HG03439 (cell line): Measurements from ENCODE around the gene PADI6.

Source experiments
- ATAC-seq: cut with Tn5 transposase; IDR thresholded peaks from one replicate; pipeline ENCODE4 v1.9.1; 2021; ENCODE audit warnings: mild to moderate bottlenecking, moderate library complexity; ENCODE audit not compliant: unreplicated experiment

Gene PADI6

DNA sequence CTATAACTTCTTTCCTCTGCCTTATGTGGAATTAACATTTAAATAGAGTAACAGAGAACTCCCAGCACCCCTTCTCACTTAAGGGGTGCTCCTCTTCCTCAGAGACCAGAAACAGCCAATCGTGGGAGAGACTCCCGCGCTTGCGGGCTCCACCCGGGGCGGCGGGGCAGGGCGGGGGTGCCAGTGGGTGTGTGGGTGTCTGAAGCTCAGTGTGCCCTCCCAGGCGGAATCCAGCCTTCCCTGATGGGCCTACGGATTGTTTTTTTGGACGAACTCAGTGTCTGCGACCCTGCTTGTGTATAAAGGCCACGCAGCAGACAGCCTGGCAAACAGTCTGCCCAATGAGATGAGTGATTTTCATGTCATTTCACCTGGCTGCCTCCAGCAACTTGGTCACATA, 61.3 kb downstream of the PADI6 start:
- no peak for ATAC-seq

DNA sequence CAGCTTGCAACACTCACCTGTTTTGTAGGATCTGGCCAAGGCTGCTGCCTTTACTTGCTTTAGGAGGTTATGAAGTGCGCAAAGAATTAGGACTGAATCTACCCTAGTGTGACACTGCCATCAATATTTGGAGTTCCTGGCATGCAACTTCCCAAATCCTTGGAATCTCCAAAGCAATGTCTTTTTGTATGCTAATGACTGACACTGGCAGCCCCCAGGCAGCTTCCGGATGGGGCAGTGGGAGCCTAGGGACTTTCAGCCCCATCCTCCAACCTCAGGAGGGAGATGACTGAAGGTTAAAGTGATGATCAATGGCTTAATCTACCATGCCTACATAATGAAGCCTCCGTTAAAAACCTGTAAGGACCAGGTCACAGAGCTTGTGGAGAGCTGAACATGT, 62.0 kb downstream of the PADI6 start:
- no peak for ATAC-seq

DNA sequence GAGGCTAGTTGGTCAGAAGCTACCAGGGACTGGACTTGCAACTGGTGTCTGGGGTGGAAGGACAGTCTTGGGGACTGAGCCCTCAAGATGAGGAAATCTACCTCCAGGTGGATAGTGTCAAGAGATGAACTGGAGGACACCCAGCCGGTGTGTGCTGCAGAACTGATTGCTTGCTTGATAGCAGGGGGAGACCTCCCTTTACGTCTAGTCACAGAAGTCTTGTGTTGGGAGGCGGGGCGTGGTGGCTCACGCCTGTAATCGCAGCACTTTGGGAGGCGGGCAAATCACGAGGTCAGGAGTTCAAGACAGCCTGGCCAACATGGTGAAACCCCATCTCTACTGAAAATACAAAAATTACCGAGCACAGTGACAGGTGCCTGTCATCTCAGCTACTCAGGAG, 62.6 kb downstream of the PADI6 start:
- ATAC-seq, result no peak

DNA sequence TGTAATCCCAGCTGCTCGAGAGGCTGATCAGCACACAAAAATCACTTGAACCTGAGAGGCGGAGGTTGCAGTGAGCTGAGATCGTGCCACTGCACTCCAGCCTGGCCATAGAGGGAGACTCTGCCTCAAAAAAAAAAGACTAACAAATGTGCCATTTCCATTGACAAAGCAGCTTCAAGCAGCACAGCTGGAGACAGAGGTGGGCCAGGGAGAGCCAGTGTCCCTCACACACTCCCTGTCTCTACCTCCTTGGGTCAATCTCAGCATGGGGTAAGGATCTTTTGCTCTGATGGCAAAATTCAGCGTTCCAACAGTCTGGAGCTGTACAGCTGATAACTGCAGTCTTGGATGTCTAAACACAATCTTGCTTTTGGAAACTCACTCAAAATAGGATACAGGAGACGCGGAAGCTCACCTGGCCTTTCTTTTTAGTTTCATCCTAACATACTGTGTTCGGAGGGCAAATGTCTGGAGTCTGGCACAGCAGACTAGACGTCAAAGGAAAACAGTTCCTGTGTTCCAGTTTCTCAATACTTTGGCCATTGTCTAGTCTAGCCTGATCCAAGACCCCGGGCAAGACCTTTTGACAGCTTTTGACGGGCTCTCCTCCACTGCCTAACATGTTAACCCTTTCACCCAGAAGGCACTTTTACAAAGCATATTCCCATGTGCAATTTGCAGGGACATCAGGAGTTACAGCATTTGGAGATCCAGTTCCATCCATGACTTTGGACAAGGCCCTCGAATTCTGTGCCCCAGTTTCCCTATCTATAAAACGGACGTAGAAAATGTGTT, 64.6 kb downstream of the PADI6 start:
- ATAC-seq, result no peak

DNA sequence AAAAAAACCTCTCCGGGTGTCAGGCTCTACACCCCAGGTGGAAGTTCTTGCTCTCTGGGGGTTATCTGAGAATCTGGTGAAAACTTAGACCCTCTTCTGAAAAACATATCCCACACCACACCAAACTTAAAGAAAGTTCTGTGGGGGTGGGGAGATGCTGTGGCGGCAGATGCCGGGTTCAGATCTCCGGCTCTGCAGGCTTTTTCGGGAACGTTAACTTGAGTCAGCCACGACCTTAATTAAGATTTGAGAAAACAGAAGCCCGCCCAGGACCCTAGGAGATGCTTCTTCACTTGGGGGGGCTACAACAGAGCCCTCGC, 65.2 kb downstream of the PADI6 start:
- no peak for ATAC-seq

DNA sequence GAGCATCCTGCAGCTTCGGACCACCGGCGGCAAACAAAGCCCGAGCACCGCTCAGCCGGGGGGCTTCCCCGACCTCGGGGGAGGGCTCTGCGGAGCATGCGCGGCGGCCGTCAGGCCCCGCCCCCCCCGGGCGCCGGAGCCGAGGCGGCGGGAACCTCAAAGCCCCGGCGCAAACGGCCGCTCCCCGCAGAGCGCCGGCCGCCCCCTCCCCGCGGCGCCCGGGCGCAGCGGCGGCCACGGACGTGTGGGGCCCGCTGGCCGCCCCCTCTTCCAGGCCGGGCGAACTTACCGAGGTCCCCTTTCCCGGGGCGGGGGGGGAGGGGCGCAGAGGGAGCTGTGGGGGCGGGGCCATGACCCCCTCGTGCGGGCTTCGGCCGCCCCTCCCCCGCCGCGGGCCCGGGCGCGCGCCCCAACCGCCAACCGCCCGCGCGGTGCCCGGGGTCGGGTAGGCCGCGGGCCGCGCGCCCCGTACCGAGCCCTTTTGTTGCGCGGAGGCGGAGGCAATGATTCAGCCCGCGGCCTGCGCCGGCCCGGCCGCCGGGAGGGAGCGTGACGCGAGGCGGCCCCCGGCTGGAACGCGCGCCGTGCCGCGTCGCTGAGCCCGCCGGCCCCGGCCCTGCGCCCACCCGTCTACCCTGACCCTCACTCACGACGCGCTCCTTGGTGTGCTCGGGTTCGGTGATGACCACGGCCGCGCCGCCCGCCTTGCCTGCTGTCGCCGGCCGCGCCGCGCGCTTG, 65.8 kb downstream of the PADI6 start:
- peak; percentile 39 for ATAC-seq

DNA sequence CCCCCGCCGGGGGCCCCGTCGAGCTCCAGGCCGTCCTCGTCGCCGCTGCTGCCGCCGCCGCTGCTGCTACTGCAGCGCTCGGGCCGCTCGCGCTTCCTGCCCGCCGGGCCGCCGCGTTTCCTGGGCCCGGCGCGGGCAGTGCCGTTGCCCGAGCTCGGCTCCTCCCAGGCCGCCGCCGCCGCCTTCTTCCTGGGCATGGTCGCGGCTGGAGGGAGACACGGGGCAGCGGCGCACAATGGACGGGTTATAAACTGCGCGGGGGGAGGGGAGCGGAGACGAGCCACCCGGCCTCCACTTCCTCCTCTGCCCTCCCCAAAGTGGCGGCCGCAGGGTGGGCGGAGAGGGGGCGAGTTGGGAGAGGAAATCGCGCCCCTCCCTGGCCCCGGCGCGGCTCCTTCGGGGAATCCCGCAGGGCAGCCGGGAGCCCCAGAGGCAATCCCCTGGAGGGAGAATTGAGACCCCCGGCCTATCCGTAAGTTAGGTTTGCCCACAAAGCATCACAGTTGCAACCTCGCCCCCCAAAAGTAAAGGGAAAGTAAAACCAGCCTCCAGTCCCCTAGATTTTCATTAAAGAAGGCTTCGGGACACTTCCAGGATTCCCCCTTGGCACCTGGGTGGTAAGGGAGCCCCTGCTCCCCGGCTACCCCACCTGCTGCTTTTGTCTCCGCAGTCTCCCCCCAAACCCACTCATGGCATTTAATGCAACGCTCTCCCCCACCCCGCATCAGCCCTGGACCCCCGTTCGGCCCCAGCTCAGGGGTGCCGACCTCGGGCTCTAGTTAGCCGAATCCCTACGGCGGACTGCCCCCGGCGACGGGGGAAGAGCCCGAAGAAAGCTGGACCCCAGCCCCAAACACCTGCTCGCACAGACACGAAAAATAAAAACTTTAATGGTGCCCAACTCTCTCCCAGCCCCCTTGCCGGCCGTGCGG, 66.6 kb downstream of the PADI6 start:
- ATAC-seq, result peak; percentile 36

DNA sequence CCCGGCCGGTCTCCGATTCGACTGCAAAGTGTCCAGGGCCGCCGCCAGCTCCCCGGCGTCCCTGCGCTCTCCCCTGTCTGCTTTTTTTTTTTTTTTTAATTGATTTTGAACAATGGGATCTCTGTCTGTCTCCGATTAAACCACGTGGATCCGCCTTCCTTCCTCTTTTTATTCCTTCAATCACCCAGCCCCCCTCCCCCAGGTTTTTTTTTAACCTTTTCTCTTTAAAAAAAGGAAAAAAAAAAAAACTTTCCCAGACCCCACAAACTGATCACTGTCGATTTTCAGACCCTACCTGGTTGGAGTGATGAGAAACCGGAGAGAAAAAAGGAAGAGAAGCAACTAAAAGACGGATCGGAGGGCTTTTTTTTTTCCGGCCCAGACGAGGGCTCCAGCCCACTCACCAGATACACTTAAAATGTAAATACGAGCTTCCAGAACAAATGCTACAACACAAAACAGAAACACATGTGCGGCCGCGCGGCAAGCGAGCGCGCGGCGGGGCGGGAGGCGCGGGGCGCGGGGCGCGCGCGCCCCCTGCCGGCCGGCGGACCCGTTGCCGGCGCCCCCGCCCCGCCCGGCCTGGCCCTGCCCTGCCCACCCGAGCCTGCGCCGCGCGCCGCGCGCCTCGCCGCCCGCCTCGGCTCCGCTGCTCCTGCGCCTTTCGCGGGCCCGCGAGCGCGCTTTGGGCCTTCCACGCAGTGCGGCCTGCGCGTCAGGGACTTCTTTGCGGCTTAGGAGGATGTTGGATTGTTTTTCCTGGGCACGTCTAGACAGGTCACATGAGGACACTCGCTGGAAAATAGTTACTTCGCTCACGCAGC, 67.5 kb downstream of the PADI6 start, which contains the start of gene RCC2:
RCC2 (minus strand) TSS at position 428 of the 824 bp plus-strand sequence. CDS start 1,163 bp downstream, outside the sequence.
- peak; percentile 35 for ATAC-seq

DNA sequence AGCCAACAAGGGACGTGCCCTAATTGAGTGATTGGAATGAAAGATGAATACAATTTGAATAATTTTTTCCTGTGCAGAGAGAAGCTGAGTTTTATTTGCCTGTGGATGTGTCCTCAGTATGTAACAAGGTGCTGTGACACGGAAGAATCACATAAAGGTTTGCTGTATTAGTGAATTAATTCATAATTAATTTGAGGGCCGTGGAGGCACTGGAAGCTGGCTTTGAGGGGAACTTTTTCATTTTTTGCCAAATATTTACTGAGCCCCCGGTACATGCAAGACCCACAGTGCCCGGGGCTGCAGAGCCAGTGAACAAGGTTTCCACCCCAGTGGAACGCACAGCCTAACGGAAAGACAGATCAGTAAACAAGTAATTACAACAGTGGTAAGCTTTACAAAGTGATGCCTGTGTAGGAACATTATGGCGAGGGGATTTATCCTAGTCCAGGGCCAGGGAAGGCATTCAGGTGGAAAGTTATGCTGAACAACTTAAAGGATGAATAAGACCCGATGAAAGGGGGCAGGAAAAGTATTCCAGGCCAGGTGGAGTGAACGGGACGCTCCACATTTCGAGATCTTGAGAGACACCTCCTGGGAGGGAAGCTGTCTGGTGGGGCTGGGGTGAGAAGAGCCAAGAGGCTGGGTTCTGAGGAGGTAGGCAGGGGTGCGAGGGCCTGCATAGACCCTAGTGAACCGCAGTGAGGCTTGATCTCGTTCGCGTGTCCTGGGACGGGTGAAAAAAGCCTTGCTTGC, 68.3 kb downstream of the PADI6 start:
- ATAC-seq, result no peak

DNA sequence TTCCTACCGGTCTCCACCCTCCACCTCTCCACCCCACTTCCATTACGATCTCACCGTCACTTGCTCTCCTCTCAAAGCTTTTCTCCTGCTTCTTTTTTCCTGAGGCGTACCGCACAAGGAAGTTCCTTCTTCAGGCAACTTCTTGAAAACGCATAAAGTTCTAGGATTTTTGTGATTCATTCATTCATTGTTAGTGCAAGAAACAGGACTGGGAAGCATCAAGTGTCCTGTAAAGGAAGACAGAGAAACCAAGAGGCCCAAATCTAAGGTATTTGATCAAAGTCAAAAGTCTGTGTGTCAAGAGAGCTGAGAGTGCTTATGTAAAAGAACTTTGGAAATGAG, 68.8 kb downstream of the PADI6 start:
- no peak for ATAC-seq

DNA sequence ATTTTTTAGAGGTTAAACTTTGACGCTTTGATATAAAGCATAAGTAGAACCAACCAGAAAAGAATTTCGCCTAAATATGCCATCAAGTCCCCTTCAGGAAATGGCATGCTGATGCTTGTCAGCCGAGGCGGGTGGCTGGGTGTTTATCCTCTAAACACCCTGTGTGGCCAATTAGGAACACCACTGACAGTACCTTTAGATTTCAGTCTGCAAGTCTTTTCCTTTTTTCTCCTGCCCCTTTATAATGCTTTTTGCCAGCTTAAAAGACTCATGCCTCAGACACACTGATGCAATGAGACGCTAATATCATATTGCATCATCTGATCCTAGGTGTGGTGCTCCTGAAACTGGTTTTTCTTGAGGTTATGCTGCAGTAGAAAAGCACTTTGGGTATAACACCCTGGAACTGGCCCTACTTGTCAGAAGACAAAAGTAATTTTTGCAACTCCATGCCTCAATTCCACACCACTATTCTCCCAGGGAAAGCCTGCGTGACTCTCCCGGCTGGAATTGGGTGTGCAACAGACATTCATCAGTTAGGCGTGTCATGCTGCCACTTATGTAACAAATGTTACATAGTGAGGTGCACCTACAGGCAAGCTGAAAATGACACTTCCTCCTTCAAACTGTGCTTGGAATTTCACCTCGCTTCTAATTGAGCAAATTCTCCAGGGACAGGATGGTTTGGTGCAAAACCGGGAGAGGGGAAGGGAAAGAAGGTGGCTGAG, 69.4 kb downstream of the PADI6 start:
- ATAC-seq, result no peak

DNA sequence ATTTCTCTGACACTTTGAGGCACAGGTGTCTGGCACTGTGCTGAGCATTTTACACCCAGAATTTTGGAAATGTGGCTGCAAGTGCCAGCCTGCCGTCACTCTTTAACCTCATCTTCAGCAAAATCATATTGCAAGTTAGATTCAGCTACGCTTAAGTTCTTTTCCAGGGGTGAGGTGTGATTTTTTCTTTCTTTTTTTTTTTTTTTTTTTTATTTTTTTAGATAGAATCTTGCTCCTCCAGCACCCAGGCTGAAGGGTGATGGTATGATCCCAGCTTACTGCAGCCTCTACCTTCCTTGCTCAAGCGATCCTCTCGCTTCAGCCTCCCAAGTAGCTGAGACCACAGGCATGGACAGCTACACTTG, 70.0 kb downstream of the PADI6 start:
- ATAC-seq, result no peak

DNA sequence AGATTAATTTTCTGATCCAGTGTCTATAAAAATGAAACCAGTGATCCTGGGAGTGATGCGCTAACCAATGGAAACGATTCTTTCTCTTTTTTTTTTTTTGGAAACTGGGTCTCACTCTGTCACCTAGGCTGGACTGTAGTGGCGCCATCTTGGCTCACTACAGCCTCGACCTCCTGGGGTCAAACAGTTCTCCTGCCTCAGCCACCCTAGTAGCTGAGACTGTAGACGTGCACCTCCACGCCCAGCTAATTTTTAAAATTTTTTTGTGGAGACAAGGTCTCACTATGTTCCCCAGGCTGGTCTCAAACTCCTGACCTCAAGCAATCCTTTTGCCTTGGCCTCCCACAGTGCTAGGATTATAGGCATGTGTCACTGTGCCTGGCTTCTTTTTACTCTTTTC, 70.8 kb downstream of the PADI6 start:
- no peak for ATAC-seq

DNA sequence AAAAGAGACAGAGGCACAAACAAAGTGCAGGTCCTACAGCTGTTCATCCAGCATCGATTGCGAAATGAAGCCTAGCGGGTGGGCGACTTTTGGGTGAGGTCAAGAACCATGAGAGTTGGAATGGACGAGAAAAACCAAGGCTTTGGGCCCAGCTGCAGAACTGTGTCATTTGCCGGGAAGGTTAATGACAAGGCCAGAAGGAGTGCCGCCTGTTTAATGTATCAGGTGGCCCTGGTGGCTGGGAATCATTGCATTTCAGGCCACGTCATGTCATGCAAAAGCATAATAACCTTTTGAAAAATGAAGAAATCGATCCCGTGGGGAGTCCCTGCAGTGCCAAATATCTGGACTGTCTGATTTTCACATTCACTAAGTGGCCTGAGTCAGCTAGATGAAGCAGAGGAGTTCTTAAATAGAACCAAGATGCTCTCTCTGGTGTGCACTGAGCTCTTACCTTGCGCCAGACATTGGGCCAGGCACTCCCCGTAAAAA, 75.6 kb downstream of the PADI6 start:
- ATAC-seq, result no peak
